Endothelial cell (in vitro differentiated cells): Measurements from ENCODE around the gene CLASRP. TPM values are rescaled to one million over a fixed set of nuclear protein-coding genes. Genes with fewer than 3 reads are reported as not detected.

Experiments used
- DNase-seq: peaks from one replicate; pipeline ENCODE4 v3.0.0; 2021; ENCODE audit warnings: low spot score
- H3K27ac Mint-ChIP-seq: one replicate; pipeline ENCODE4 v1.8.0; 2021; ENCODE audit warnings: mixed read lengths, inconsistent platforms; ENCODE audit not compliant: unreplicated experiment
- H3K27me3 Mint-ChIP-seq: one replicate; pipeline ENCODE4 v1.8.0; 2021; ENCODE audit warnings: mild to moderate bottlenecking, moderate library complexity, mixed read lengths, inconsistent platforms; ENCODE audit not compliant: unreplicated experiment
- H3K36me3 Mint-ChIP-seq: one replicate; pipeline ENCODE4 v1.8.0; 2021; ENCODE audit warnings: mild to moderate bottlenecking, low read depth, mixed read lengths, inconsistent platforms; ENCODE audit not compliant: unreplicated experiment
- H3K4me1 Mint-ChIP-seq: one replicate; pipeline ENCODE4 v1.8.0; 2021; ENCODE audit warnings: mild to moderate bottlenecking, mixed read lengths, inconsistent platforms; ENCODE audit not compliant: unreplicated experiment
- H3K4me3 Mint-ChIP-seq: one replicate; pipeline ENCODE4 v1.8.0; 2021; ENCODE audit warnings: mild to moderate bottlenecking, mixed read lengths, inconsistent platforms; ENCODE audit not compliant: unreplicated experiment
- H3K9me3 Mint-ChIP-seq: one replicate; pipeline ENCODE4 v1.8.0; 2021; ENCODE audit warnings: mixed read lengths, inconsistent platforms; ENCODE audit not compliant: unreplicated experiment
- total RNA-seq: library from RNA; stranded (reverse); fragmentation: NEBNext Ultra II Directional; extraction: Animal tissue kit (Norgen Biotek cat#: 25700); gene quantifications from one replicate; pipeline ENCODE4 v1.2.1, GENCODE V29; 2021; ENCODE audit not compliant: unreplicated experiment
- TF ChIP-seq, protein P1 (sequence below): fragments of 200-600 bp; sonication (generic); IDR thresholded peaks from one replicate; pipeline ENCODE4 v1.5.0; 2021; ENCODE audit warnings: antibody characterized with exemption; ENCODE audit not compliant: unreplicated experiment

The CLASRP gene
- total RNA-seq, 1 donor from 2014 or later: 72.2 TPM

DNA sequence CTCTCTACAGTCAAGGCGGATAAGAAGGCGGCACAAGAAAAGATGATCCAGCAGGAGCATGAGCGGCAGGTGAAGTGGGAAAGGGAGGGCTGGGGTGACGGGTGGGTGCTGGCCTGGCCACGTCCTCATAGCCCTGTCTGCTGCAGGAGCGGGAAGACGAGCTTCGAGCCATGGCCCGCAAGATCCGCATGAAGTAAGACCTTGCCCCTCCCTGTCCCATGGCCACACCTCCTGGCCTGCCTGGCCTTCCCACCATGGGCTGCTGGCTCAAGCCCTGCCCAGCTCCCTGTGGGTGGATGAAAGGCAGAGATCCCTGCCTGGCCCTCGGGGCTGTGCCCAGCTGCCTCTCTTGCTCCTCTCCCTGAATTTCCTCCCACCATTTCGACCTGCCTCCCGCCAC lies 30.2 kb downstream of the CLASRP start:
- peaks cover 2% of the 10 kb centered on the region for H3K27me3 Mint-ChIP-seq
- no peak overlapping the region for H3K4me3 Mint-ChIP-seq
- no peak for DNase-seq
- no peaks in the 10 kb centered on the region for H3K9me3 Mint-ChIP-seq
- TF ChIP-seq, protein P1, sequence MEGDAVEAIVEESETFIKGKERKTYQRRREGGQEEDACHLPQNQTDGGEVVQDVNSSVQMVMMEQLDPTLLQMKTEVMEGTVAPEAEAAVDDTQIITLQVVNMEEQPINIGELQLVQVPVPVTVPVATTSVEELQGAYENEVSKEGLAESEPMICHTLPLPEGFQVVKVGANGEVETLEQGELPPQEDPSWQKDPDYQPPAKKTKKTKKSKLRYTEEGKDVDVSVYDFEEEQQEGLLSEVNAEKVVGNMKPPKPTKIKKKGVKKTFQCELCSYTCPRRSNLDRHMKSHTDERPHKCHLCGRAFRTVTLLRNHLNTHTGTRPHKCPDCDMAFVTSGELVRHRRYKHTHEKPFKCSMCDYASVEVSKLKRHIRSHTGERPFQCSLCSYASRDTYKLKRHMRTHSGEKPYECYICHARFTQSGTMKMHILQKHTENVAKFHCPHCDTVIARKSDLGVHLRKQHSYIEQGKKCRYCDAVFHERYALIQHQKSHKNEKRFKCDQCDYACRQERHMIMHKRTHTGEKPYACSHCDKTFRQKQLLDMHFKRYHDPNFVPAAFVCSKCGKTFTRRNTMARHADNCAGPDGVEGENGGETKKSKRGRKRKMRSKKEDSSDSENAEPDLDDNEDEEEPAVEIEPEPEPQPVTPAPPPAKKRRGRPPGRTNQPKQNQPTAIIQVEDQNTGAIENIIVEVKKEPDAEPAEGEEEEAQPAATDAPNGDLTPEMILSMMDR: no peak
- peaks cover 25% of the 10 kb centered on the region for H3K36me3 Mint-ChIP-seq
- H3K27ac Mint-ChIP-seq: no peak overlapping the region
- no peaks in the 10 kb centered on the region for H3K4me1 Mint-ChIP-seq

DNA sequence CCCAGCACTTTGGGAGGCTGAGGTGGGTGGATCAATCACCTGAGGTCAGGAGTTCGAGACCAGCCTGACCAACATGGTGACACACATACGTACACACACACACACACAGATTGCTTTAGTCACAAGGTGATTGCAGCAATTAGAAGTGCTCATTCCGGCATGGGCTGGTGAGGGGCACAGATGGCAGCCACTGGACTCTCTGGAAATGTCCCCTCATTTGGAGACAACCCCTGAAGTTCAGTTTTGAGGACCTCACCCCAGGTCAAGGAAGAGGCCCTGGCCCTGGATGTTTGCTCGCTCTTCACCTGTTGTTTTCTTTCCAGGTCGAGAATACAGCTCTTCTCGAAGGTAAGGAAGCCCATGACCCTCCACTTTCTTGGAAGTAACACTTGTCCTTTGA lies 31.4 kb downstream of the CLASRP start:
- TF ChIP-seq, protein P1: no peak
- Mint-ChIP-seq H3K4me1 (no peaks in the 10 kb centered on the region), H3K36me3 (peaks cover 22% of the 10 kb centered on the region), H3K27me3 (peaks cover 2% of the 10 kb centered on the region), H3K4me3 (peak overlapping the region; percentile 42), H3K9me3 (no peaks in the 10 kb centered on the region), H3K27ac (no peak overlapping the region)
- DNase-seq: no peak

DNA sequence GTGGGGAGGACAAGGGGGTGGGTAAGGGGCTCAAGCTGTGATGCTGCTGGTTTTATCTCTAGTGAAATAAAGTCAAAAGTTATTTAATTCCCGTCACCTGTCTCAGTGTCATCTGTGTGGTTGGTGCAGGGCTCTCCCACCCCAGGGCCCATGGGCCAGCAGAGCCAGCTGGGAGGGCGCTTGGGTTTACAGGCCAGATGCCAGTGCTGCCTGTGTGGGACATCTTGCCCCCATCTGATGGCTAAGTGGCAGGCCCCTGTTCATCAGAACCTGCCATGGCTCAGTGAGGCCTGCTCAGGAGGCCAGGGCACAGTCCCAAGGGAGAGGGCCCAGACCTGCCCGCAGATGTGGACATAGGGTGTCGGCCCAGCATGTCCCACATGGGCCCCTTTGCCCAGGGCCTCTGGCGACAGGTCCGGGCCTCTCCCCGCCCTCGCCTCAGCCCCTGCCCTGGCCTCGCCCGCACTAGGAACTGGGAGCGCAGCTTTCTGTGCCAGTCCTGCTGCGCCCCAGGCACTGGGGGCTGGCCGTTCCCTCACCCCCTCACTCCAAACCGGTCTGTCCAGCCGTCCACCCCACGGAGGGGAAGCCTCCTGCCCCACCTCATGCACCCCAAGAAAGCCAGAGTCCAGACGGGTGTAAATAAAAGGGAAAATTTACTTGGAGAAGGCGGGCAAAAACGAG lies 32.2 kb downstream of the CLASRP start:
- H3K4me3 Mint-ChIP-seq: no peak overlapping the region
- no peaks in the 10 kb centered on the region for H3K9me3 Mint-ChIP-seq
- peaks cover 2% of the 10 kb centered on the region for H3K27me3 Mint-ChIP-seq
- peaks cover 19% of the 10 kb centered on the region for H3K36me3 Mint-ChIP-seq
- no peak for DNase-seq
- no peak overlapping the region for H3K27ac Mint-ChIP-seq
- TF ChIP-seq, protein P1: no peak
- no peaks in the 10 kb centered on the region for H3K4me1 Mint-ChIP-seq

DNA sequence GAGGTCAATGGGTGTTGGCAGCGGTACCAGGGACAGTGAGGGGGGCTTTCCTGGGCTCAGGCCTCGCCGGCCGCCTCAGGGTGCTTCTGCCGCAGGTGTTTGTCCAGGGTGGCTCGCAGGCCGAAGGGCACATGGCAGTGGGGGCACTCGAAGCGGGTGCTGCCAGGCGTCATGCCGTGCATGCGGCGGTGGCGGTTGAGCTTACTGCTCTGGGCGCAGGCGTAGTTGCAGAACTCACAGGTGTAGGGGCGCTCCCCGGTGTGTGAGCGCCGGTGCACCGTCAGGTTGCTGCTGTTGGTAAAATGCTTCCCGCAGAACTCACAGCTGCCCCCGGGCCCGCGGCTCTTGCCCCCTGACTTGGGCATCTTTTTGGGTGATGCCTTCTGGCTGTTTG lies 32.7 kb downstream of the CLASRP start:
- no peak overlapping the region for H3K4me3 Mint-ChIP-seq
- DNase-seq: no peak
- TF ChIP-seq, protein P1: no peak
- no peaks in the 10 kb centered on the region for H3K4me1 Mint-ChIP-seq
- H3K9me3 Mint-ChIP-seq: no peaks in the 10 kb centered on the region
- peaks cover 3% of the 10 kb centered on the region for H3K27me3 Mint-ChIP-seq
- peaks cover 19% of the 10 kb centered on the region for H3K36me3 Mint-ChIP-seq
- H3K27ac Mint-ChIP-seq: no peak overlapping the region

DNA sequence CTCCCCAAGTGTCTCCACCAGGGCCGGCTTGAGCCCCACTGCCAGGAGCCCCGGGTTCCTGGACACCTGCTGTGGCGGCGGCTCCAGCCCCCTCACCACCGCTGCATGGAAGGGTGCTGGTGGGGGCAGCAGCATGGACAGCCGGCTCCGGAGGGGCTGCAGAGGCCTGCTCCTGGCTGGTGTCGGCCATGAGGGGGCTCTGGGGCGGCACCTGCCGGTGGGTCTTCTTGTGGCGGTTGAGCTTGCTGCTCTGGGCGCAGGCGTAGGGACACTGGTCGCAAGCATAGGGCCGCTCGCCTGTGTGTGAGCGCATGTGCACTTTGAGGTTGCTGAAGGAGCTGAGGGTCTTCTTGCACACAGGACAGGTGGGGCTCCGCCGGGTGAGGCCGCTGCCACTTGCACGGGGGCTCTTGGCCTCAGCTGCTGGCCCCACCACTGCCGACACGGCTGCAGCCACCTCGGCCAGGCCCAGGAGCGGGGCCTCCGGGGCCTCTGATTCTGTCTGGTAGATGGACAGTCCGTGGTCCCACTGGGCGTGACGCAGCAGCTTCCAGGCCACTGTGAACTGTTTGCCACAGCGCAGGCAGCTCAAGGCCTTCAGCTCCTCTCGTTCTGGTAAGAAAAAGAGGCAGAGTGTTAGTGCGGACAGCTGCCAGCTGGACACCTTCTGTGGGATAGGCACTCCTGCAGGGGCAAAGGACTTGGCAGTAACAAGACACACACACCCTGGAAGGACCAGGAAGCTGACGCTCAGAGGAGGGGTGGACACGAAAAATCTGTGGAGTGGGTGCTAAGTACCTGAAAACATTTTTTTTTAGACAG lies 33.3 kb downstream of the CLASRP start:
- TF ChIP-seq, protein P1: no peak
- no peak overlapping the region for H3K27ac Mint-ChIP-seq
- peaks cover 10% of the 10 kb centered on the region for H3K27me3 Mint-ChIP-seq
- H3K4me1 Mint-ChIP-seq: peaks cover 4% of the 10 kb centered on the region
- no peak for DNase-seq
- H3K4me3 Mint-ChIP-seq: no peak overlapping the region
- peaks cover 14% of the 10 kb centered on the region for H3K36me3 Mint-ChIP-seq
- H3K9me3 Mint-ChIP-seq: no peaks in the 10 kb centered on the region
